SK-N-SH treated with all-trans-retinoic acid at 6 μM for 48 hours (cell line): ENCODE results near the gene DPPA4.

Source experiments
- ATAC-seq: fragments of 200-7000 bp; cut with Tn5 transposase; 3 replicates; pipeline ENCODE4 v1.9.1; 2020; ENCODE audit warnings: mild to moderate bottlenecking, moderate library complexity
- ARNTL ChIP-seq: fragments of 450-650 bp; formaldehyde crosslinking; IDR thresholded peaks from 2 replicates; pipeline ENCODE4 v1.5.0; 2020; ENCODE audit warnings: low read depth, mild to moderate bottlenecking, moderate library complexity, borderline replicate concordance
- BACH2 ChIP-seq: fragments of 250-450 bp; sonication (Bioruptor Pico); IDR thresholded peaks from 2 replicates; pipeline ENCODE4 v1.9.0; 2021; ENCODE audit warnings: mild to moderate bottlenecking, borderline replicate concordance
- CSRNP3 ChIP-seq: fragments of 250-450 bp; sonication (Bioruptor Pico); IDR thresholded peaks from 2 replicates; pipeline ENCODE4 v1.5.1; 2021; ENCODE audit warnings: mild to moderate bottlenecking, moderate library complexity
- ESRRG ChIP-seq: fragments of 250-450 bp; sonication (Bioruptor Pico); IDR thresholded peaks from 2 replicates; pipeline ENCODE4 v1.6.1; 2021; ENCODE audit warnings: mild to moderate bottlenecking
- GLIS3 ChIP-seq: fragments of 250-450 bp; sonication (Bioruptor Pico); IDR thresholded peaks from 2 replicates; pipeline ENCODE4 v1.5.0; 2020; ENCODE audit warnings: mild to moderate bottlenecking, moderate library complexity
- ISL1 ChIP-seq: fragments of 250-450 bp; sonication (Bioruptor Pico); IDR thresholded peaks from 2 replicates; pipeline ENCODE4 v2.1.2; 2022; ENCODE audit warnings: mild to moderate bottlenecking, moderate library complexity
- OSR1 ChIP-seq: fragments of 250-450 bp; sonication (Bioruptor Pico); IDR thresholded peaks from 2 replicates; pipeline ENCODE4 v1.8.0; 2022; ENCODE audit warnings: moderate library complexity, mild to moderate bottlenecking, inconsistent platforms
- PATZ1 ChIP-seq: fragments of 250-450 bp; sonication (Bioruptor Pico); IDR thresholded peaks from 2 replicates; pipeline ENCODE4 v1.8.0; 2020; ENCODE audit warnings: mild to moderate bottlenecking, moderate library complexity, borderline replicate concordance
- PPARA ChIP-seq: fragments of 250-450 bp; sonication (Bioruptor Pico); IDR thresholded peaks from 2 replicates; pipeline ENCODE4 v1.5.0; 2020; ENCODE audit warnings: mild to moderate bottlenecking, borderline replicate concordance
- RARB ChIP-seq: fragments of 250-450 bp; sonication (Bioruptor Pico); IDR thresholded peaks from 2 replicates; pipeline ENCODE4 v1.8.0; 2021; ENCODE audit warnings: mild to moderate bottlenecking, moderate library complexity
- SNAI2 ChIP-seq: fragments of 250-450 bp; sonication (Bioruptor Pico); IDR thresholded peaks from 2 replicates; pipeline ENCODE4 v1.5.0; 2020; ENCODE audit warnings: mild to moderate bottlenecking, moderate library complexity
- TCF4 ChIP-seq: fragments of 250-450 bp; sonication (Bioruptor Pico); IDR thresholded peaks from 2 replicates; pipeline ENCODE4 v1.8.0; 2021; ENCODE audit warnings: mild to moderate bottlenecking, moderate library complexity, borderline replicate concordance
- TOX ChIP-seq: fragments of 250-450 bp; sonication (Bioruptor Pico); IDR thresholded peaks from 2 replicates; pipeline ENCODE4 v1.8.0; 2021; ENCODE audit warnings: mild to moderate bottlenecking, moderate library complexity, borderline replicate concordance
- TSHZ2 ChIP-seq: fragments of 250-450 bp; sonication (Bioruptor Pico); IDR thresholded peaks from 2 replicates; pipeline ENCODE4 v1.5.0; 2020; ENCODE audit warnings: mild to moderate bottlenecking, moderate library complexity
- ZFP3 ChIP-seq: fragments of 250-450 bp; sonication (Bioruptor Pico); IDR thresholded peaks from 2 replicates; pipeline ENCODE4 v1.5.0; 2020; ENCODE audit warnings: mild to moderate bottlenecking, moderate library complexity
- ZFP30 ChIP-seq: fragments of 450-650 bp; formaldehyde crosslinking; IDR thresholded peaks from 2 replicates; pipeline ENCODE4 v1.5.0; 2022; ENCODE audit warnings: mild to moderate bottlenecking, moderate library complexity
- ZNF565 ChIP-seq: fragments of 450-650 bp; formaldehyde crosslinking; conservative IDR thresholded peaks from 2 replicates; pipeline ENCODE4 v1.5.0; 2020; ENCODE audit warnings: low read depth, mild to moderate bottlenecking, moderate library complexity
- ZNF70 ChIP-seq: fragments of 450-650 bp; formaldehyde crosslinking; IDR thresholded peaks from 2 replicates; pipeline ENCODE4 v1.5.0; 2020; ENCODE audit warnings: mild to moderate bottlenecking, moderate library complexity
- ZNF8 ChIP-seq: fragments of 450-650 bp; formaldehyde crosslinking; IDR thresholded peaks from 2 replicates; pipeline ENCODE4 v1.5.0; 2020; ENCODE audit warnings: mild to moderate bottlenecking, moderate library complexity
- TF ChIP-seq, protein P1 (sequence below): fragments of 250-450 bp; sonication (Bioruptor Pico); IDR thresholded peaks from 2 replicates; pipeline ENCODE4 v1.8.0; 2021; ENCODE audit warnings: low read depth, mild to moderate bottlenecking, moderate library complexity, borderline replicate concordance

Gene DPPA4, protein sequence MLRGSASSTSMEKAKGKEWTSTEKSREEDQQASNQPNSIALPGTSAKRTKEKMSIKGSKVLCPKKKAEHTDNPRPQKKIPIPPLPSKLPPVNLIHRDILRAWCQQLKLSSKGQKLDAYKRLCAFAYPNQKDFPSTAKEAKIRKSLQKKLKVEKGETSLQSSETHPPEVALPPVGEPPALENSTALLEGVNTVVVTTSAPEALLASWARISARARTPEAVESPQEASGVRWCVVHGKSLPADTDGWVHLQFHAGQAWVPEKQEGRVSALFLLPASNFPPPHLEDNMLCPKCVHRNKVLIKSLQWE

DNA sequence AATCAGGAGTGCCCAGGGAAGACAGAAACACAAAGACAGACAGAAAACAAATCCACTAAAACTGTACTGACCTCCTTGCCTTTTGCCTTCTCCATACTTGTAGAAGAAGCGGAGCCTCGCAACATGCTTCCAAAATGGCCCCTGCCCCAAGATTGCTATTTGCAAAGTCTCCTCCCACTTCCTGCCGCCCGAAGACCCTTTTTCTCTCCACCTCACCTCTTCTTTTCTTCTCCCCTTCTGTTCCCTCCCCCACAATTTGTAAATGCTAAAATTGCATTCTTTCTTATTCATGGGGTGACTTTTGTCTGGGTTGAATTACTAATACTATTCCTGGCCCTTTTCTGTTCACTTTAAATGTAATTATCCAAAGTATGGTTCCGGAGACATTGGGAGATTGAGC is at the start of gene DPPA4:
DPPA4 (minus strand) TSS at position 154 of the 400 bp plus-strand sequence; CDS start at position 125, 29 bp downstream.
- no peak for ATAC-seq
- TF ChIP-seq ISL1 (CRISPR knock-in tag) (no peak), GLIS3 (CRISPR knock-in tag) (no peak), ARNTL (CRISPR knock-in tag) (no peak), ZNF70 (no peak), TCF4 (CRISPR knock-in tag) (no peak), ESRRG (CRISPR knock-in tag) (no peak), SNAI2 (CRISPR knock-in tag) (no peak), OSR1 (CRISPR knock-in tag) (no peak)

DNA sequence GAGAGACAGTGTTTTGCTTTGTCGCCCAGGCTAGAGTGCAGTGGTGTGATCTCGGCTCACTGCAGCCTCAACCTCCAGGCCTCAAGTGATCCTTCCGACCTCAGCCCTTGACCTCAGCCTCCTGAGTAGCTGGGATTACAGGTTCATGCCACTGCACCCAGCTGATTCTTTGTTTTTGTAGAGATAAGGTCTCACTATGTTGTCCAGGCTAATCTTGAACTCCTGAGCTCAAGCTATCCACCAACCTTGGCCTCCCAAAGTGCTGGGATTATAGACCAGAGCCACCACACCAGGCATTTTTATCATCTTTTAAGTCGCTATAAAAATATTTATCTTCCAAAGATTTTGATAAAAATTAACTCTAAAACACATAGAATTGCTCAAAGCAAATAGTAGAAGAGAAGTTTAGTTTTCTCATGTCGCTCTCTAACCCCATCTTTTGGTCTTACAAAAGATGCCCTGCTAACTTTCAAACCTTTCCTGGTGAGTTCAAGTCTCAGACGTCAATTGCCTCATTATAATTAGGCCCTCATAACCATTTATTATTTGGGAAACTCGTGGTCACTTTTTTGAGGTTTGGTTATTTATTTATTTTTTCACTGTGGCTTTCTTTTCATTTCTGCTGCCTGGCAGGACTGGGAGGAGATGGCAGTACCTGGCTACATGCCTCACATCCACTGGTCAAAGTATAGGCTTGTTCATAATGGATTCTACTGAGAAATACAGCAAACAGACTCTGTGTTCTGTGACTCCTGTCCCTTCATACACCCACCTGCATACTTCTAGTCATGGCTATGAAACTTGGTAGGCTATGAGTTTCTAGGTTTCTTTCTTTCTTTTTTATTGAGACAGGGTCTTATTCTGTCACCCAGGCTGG is 48.3 kb upstream of the DPPA4 start:
- TF ChIP-seq PPARA (CRISPR knock-in tag) = no peak
- no peak for TF ChIP-seq SNAI2 (CRISPR knock-in tag)
- TF ChIP-seq ARNTL (CRISPR knock-in tag) = no peak
- no peak for TF ChIP-seq ZFP3 (CRISPR knock-in tag)
- no peak for TF ChIP-seq ZNF8 (CRISPR knock-in tag)
- TF ChIP-seq CSRNP3 (CRISPR knock-in tag) = no peak
- TF ChIP-seq, protein P1, sequence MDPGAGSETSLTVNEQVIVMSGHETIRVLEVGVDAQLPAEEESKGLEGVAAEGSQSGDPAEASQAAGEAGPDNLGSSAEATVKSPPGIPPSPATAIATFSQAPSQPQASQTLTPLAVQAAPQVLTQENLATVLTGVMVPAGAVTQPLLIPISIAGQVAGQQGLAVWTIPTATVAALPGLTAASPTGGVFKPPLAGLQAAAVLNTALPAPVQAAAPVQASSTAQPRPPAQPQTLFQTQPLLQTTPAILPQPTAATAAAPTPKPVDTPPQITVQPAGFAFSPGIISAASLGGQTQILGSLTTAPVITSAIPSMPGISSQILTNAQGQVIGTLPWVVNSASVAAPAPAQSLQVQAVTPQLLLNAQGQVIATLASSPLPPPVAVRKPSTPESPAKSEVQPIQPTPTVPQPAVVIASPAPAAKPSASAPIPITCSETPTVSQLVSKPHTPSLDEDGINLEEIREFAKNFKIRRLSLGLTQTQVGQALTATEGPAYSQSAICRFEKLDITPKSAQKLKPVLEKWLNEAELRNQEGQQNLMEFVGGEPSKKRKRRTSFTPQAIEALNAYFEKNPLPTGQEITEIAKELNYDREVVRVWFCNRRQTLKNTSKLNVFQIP (CRISPR knock-in tag) = no peak
- no peak for TF ChIP-seq BACH2 (CRISPR knock-in tag)
- no peak for TF ChIP-seq ESRRG (CRISPR knock-in tag)
- no peak for TF ChIP-seq RARB (CRISPR knock-in tag)
- TF ChIP-seq ZFP30 = no peak
- no peak for TF ChIP-seq ISL1 (CRISPR knock-in tag)
- TF ChIP-seq TCF4 (CRISPR knock-in tag) = no peak
- no peak for TF ChIP-seq PATZ1 (CRISPR knock-in tag)
- no peak for ATAC-seq

DNA sequence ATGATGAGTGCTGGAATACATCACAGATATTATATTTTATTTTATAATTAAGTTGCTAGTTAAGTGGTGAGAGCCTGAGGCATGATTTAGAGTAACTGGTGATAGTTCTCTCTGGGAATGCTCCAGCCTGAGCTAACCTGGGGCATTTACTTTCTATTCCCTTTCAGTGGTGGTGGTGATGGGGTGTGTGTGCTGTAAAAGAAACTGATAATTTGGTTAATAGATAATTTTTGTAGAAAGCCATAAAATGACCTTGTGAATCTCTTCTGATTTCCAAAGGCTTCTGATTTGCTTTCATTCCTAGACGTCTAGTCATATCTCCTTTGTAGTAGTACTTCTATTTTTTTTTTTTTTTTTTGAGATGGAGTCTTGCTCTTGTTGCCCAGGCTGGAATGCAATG is 46.8 kb upstream of the DPPA4 start:
- TF ChIP-seq, protein P1 (CRISPR knock-in tag) = no peak
- TF ChIP-seq TOX (CRISPR knock-in tag) (no peak), ISL1 (CRISPR knock-in tag) (no peak), ARNTL (CRISPR knock-in tag) (no peak), ZNF8 (CRISPR knock-in tag) (no peak), ZFP3 (CRISPR knock-in tag) (no peak), ZNF70 (no peak), ZNF565 (CRISPR knock-in tag) (no peak), TSHZ2 (CRISPR knock-in tag) (no peak), GLIS3 (CRISPR knock-in tag) (no peak), PATZ1 (CRISPR knock-in tag) (no peak)
- no peak for ATAC-seq
